Activated CD4-positive, alpha-beta T cell treated with anti-CD3 and anti-CD28 coated beads, Interleukin-2, amount 50 U/mL, for 16 hours (primary cell): ENCODE data around the gene LHPP.

ENCODE experiments used
- DNase-seq: peaks from one replicate; pipeline ENCODE4 v3.0.0-alpha.2; 2020

The LHPP gene

GRCh38 chr10:124448696-124449169, 12.9 kb upstream of the LHPP start:
- no peak for DNase-seq

- DNase-seq, result no peak
These were observed 12.2 kb upstream of the LHPP start for GRCh38 chr10:124449170-124450011.

DNA sequence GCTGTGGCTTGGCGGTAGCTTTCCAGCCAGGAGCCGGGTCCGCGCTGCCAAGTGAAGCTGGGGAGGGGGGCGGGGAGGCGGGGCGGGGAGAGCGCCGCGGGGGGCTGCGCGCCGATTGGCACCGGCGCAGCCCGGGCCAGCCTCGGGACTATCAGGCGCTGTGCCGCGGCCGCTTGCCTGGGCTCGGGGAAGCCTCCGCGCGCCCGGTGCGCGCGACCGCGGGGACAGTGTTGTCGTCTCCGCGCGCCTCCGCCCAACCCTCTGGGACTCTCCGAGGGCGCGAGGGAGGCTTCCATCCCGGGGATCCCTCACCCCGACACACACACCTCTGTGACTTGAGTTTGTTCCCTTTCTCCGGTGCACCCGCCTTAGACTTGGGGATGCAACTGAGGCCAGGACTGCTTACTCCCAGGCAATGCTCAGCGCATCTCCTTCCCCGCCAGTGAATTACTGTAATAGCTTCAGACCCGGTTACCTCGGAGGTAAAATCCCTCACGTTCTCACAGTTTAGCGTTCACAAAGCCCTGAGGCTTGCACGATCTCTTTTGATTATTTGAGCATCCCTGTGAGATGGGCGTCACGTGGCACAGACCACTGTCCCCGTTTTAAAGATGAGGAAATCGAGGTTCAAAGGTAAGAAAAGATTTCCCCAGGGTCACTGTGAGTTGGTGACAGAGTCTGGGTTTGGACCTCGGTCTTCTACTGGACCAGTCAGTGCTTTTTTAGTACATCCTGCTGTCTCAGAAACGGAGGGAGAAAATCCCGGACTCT, 11.4 kb upstream of the LHPP start, which contains the start of gene NKX1-2:
TSS of gene NKX1-2 (minus strand) at position 24 of the 771 bp plus-strand sequence. CDS start 92 bp downstream, outside the sequence.
- DNase-seq, result no peak

GRCh38 chr10:124450783-124451057, 10.9 kb upstream of the LHPP start:
- DNase-seq, result no peak

DNA sequence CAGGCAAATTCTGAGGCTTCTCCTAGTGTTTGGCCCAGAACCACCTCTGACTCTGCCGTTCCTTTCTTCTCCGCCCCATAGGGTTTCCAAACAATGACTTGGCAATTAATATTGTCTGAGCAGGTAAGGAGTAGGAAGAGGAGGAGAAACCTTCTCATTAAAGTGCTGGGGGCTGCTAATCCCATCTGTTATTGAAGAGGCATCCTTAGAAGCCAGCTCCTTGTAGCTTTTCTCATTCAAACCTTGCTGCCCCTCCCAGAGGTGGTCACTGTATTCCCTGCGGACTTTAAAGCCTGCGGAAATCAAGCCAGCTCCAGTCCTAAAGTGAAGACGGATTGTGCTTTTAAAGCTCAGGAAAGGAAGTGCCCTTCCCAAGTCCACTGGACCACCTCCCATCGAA, 10.3 kb upstream of the LHPP start:
- DNase-seq, result no peak

- DNase-seq, result no peak
These were observed 7.5 kb upstream of the LHPP start for GRCh38 chr10:124453960-124454610.

GRCh38 chr10:124455441-124455840, 6.2 kb upstream of the LHPP start:
- DNase-seq, result no peak

DNA sequence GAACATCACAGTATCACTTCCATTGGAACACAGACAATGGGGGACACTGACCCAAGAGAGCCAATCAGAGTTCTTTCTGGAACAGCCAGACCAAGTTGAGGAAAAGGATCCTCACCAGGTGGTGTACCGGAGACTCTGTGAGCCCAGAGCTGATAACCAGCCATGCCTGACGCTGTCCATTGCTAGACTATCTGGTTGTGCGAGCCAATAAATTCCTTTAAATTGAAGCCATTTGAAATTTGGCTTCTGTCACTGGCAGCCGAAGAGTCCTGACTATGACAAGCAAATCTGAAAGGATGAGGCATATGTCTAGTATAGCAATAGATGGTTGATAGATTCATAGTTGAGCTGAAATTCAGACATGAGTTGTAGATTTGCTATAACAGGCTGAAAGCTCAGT, 3.1 kb upstream of the LHPP start:
- no peak for DNase-seq

DNA sequence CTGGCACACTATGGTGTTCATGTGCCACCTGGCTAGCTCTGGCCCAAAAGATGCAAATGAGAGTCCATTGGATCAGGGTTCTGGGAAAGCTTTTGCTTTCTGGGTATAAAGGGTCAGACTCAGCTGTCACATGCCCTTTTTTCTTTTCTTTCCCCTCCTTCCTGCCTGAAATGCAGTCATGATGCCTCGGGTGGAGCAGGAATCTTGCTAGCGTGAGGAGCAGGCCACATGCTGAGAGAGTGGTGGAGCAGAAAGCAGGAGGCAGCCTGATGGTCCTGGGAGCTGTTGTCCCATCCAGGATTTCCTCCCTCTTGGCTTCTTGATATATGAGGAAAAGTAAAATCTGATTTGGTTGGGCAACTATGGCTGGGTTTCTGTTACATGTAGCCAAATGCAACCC, 2.7 kb upstream of the LHPP start:
- DNase-seq, result no peak

- no peak for DNase-seq
These were observed 2.2 kb upstream of the LHPP start for GRCh38 chr10:124459395-124459794.

DNA sequence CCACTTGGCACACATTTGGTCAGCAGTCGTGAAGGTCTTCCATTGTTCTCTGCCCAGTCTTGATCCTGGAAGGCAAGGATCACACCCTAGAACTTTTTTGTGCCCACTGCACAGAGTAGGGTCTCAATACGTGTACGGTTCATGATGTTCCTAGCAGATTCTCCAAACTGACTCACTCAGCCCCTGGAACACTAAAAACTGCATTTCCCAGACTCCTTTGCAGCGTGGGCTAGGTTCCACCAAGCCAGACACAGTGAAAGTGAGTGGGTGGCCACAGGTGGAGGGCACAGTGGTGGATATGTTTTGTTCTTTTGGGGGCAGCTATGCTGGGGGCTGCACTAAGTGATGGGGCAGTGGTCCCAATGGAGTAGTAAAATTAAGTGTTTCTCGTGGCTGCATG, 1.5 kb upstream of the LHPP start:
- no peak for DNase-seq

GRCh38 chr10:124462348-124462695, 699 bp downstream of the LHPP start:
- no peak for DNase-seq

DNA sequence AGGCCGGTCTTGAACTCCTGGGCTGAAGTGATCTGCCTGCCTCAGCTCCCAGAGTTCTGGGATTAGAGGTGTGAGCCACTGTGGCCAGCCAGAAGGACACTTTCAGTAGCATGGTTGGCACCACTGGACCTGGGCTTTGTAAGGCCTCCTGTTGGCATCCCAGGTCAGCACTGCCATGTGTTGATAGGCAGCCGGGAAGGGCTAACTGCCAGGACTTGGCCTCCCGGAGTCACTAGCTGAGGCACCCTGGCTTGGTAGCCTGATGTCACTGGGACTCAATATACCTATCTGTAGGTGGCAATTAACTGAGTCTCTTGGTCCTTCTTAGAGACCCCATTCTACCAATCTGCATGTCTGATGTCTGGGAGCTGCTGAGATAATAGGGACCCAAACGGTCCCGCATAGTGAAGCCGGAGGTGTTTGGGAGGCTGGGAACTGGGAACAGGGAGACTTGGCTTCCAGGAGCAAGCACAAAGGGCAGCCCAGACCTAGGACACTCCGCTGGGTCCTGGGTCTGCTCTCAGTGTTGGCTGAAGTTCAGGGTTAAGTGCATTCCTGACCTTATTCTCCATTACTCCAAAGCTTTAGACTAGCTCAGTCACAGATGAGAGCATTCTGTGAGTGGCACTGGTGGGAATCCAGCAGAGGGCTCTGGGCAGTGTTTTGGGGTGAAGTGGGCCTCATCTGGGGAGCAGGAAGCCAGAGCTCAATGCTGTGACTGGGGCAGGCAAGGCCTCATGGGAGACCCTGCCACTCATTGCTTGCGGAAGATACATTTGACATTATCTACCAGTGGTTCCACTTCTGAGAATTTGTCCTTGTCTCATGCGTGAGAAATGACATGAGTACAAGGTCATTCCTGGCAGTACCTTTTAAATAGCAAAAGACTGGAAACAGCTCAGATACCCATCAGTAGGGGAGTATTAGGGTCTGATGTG, 2.7 kb downstream of the LHPP start:
- no peak for DNase-seq

DNA sequence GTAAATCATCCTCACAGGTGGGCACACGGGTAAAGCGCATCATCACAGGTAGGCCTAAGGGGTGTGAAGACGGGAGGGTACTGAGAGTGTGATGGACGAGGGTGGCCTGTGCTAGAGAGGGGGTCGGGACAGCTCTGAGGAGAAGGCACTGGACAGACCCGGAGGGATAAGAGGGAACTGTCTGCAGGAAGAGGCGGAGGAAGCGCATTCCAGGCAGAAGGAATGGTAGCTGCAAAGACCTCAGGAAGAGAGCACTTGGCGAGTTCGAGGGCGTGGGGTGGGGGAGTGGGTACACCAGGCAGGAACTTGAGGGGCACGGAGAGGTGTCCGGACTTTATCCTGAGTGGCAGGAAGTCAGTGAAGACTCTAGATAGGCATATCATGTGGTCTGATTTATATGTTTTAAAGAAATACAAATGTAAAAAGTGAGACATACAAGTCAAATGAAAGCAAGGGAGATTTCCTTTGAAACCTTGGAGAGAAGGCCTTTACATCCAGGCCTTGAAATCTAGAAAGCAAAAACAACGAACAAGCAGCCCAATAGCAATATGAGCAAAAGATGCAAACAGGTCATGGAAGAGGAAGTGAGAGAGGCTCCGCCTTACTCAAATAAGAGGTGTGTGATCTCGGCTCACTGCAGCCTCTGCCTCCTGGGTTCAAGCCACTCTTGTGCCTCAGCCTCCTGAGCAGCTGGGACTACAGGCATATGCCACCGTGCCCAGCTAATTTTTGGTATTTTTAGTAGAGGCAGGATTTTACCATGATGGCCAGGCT, 3.6 kb downstream of the LHPP start:
- no peak for DNase-seq

DNA sequence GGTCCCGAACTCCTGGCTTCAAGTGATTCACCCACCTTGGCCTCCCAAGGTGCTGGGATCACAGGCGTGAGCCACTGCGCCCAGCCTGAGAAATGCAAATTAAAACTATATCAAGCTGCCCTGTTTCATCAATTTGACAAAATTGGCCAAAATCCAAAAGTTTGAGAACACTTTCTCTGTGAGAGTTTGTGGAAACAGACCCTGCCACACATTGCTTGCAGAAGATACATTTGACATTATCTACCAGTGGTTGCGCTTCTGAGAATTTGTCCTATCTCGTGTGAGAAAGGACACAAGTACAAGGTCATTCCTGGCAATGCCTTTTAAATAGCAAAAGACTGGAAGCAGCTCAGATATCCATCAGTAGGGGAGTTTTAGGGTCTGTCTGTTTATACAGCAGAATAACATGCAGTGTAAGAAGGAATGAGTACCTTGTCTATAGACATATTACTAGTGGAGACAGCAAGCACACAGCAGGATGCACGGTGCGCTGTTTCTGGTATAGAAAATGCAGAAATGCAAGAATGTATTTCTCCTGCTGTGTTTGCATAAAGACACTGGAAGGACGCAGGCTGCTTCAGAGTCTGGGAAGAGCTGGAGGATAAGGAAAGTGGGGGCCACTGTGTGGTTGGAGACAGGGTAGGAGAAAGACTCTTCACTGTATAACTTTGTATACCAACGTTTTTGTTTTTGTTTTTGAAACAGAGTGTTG, 4.3 kb downstream of the LHPP start:
- no peak for DNase-seq

DNA sequence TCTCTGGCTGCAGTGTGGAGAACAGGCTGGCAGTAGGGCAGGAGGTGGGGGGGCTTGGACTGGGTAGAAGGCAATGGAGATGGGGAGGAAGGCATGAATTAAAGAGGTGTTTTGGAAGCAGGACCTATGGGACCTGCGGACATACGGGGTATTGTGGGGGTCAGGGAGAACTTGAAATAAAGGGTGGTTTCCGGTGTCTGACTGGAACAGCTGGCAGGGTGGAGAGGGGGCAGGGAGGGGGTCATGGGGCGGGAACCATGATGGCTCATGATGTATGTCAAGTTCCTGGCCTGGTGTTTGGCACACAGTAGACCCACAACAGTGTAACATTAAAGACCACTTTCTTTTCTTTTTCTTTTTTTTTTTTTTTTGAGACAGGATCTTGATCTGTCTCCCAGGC, 5.5 kb downstream of the LHPP start:
- DNase-seq, result no peak

DNA sequence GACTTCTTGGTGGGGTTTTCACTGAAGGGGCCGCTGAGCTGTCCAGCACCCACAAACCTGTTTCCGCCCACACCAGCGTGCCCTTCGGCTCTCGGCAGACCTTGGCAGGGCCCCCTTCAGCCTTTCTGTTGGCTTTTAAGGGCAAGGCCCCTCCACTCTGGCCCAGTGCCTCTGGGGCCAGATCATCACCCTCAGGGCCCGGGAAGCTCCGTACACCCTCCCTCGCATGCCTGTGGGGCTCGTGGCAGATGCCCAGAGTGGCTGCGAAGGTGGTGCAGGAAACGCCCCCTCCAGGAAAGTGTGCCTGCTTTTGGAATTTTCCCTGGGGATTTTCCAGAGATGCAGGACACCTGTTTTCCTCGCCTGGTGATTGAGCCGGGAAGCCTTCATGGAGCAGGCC, 7.0 kb downstream of the LHPP start:
- no peak for DNase-seq

GRCh38 chr10:124469956-124470484, 8.4 kb downstream of the LHPP start:
- no peak for DNase-seq

- DNase-seq, result no peak
These were observed 9.2 kb downstream of the LHPP start for GRCh38 chr10:124470544-124471434.

DNA sequence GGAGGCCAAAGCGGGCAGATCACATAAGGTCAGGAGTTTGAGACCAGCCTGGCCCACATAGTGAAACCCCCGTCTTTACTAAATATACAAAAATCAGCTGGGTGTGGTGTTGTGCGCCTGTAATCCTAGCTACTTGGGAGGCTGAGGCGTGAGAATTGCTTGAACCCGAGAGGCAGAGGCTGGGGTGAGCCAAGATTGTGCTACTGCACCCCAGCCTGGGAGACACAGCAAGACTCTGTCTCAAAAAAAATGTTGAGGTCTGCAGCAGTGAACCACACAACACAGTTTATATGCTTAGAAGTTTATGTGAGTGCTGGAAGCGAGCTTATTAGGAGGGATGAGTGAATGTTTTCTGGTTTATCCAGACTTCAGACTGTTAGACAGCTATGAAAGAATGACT, 10.4 kb downstream of the LHPP start:
- DNase-seq, result no peak
